ENCODE results near the gene ADAMTS16.

The ADAMTS16 gene

DNA sequence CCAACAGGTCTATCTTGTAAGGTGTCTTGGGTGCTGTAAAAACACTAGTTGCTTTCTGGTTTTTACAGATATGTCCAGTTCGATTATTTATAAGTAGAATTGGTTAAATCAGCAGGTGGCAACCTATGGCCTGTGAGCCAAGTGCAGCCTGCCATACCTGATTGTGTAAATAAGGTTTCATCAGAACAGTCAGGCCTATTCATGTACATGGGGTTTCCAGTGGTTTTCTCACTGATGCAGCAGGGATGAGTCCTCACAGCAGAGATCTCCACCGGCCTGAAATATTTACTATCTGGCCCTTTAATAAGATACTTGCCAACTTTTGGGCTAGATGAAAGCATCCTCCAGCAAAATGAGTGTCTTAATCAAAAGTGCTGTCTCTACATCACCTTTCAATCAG lies 149.4 kb downstream of the ADAMTS16 start:
- no peak for DNase-seq

DNA sequence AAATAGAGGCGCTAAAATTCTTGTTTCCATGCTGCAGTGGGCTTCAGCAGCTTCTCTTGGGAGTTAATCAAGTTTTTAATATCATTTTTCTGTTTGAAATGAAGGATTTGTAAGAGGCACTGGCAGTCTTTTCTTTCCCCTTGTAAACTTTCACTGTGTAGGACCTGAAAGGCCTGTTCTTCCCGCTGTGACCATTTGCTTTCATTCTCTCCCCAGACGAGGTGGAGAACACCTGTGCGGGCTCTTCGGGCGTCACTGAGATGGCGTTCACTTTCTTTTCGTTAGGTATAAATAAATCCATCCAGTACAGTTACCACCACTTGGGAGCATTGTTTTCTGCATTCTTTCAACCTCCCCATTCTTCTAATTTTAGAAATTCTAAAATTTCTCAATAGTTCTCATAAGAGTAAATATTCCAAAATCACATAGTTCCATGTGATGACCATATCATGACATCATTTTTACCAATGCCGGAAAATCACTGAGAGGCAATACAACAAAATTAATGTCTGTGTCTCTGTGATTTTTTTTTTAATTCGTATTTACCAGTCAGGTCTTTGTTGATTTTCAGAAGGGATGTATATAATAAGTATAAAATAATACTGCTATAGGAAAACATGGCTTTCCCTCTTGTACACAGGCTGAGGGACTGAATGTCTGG lies 150.7 kb downstream of the ADAMTS16 start:
- DNase-seq, result no peak

- DNase-seq, result peak; percentile 37
Measured at GRCh38 chr5:5291357-5291756, 151.2 kb downstream of the ADAMTS16 start.

DNA sequence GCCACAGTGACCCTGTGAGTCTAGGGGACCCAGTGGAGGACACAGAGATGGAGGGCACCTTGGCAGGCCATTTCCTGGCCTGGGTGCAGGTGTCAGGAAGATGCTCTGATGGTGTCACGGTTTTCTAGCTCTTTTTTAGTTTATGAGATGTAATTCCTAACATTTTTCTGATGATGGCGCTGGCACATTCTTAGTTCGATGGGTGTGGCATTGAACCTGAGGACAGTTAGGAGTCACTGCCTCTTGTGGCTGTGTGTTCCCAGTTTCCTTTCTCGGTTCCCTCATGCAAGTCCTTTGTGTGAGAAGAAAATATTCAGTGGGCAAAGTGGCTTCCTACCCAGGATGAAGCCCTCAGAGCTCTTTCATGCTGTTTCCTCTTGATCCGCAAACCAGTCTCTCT lies 152.9 kb downstream of the ADAMTS16 start:
- DNase-seq, result no peak

- no peak for DNase-seq
Measured at GRCh38 chr5:5294429-5294828, 154.3 kb downstream of the ADAMTS16 start.

- no peak for DNase-seq
Measured at GRCh38 chr5:5295351-5295750, 155.2 kb downstream of the ADAMTS16 start.

GRCh38 chr5:5296051-5296450 lies 155.9 kb downstream of the ADAMTS16 start:
- DNase-seq, result no peak

- DNase-seq, result no peak
Measured at GRCh38 chr5:5297432-5298067, 157.4 kb downstream of the ADAMTS16 start.

DNA sequence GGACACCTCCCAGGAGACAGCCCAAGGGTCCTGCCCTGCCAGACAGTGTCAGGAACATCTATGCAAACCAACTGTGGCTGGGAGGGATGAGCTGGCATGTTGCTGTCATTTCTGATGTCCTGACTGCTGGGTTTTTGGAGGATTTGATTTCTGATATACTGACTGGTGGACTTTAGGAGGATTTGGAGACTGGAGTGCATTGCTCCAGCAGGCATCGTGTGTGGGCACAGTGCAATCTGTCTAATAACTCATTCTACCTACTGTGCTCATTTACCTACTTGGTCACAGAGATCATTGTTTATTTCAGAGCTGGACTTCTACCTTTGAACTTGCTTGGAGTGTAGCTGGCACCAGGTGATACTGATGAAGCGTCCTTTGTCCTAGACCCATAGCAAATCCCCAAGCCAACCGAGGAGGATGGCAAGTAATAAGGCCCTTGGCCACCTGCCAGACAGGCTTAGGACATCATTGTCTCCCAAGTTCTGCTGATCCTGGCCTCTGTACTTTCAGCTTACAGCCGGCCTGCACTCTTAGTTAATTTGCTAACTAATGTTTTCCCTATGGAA lies 158.0 kb downstream of the ADAMTS16 start:
- no peak for DNase-seq

GRCh38 chr5:5298841-5299541 lies 158.9 kb downstream of the ADAMTS16 start:
- no peak for DNase-seq

DNA sequence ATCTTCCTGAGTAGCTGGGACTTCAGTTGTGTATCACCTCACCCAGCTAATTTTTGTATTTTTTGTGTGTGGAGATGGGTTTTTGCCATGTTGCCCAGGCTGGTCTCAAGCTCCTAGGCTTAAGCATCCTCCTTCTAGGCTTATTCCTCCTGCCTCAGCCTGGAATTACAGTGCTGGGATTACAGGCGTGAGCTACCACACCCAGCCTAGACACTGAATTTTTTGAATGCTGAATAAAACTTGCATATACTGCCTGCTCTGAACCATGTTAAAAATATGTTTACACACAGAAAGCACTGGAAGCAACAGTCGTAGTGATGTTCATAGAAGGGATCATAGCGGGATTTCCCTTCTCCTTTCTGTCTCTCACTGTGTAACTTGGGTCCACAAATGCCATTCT lies 161.0 kb downstream of the ADAMTS16 start:
- DNase-seq, result no peak

- DNase-seq, result no peak
Measured at GRCh38 chr5:5302201-5302600, 162.1 kb downstream of the ADAMTS16 start.

- DNase-seq, result no peak
Measured at GRCh38 chr5:5303242-5303641, 163.1 kb downstream of the ADAMTS16 start.

GRCh38 chr5:5304361-5305020 lies 164.4 kb downstream of the ADAMTS16 start:
- no peak for DNase-seq

GRCh38 chr5:5306696-5307095 lies 166.6 kb downstream of the ADAMTS16 start:
- no peak for DNase-seq

GRCh38 chr5:5308319-5308718 lies 168.2 kb downstream of the ADAMTS16 start:
- no peak for DNase-seq

DNA sequence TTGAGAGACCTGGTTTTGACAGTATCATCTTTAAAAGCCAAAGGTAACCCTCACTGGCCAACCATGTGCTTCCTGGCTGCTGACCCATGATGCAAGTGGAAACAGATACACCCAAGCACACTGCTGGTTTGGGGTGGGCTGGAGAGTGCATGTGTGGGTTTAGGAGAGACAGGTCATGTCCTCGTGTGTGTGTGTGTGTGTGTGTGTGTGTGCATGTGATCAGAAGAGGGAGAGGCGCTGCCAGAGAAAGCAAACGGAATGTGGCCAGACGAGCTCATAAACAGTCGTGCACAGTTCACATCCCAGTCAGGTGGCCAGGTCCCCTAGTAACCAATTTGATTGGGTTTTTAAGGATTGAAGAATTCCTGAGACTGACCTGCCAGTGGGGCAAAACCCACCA lies 169.5 kb downstream of the ADAMTS16 start:
- no peak for DNase-seq

GRCh38 chr5:5313101-5313635 lies 173.0 kb downstream of the ADAMTS16 start:
- DNase-seq, result no peak

DNA sequence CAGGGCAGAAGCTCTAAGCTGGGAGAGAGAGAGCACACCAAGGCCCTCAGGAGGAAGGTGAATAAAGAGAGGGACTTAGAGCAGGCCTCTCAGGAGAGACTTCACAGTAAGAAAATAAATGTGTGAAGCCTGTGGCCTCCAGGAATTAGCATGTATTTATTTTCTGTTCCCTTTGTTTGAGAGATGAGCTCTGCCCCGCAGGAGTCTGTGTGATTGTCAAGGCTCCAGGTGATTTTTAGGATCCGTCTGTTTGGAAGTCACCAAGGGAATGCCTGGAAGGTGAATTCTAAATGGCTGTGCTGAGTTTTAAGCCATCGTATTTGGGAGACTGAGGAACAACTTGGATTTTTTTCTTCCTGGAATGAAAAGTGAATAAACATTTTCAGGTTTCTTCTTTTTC lies 174.0 kb downstream of the ADAMTS16 start:
- no peak for DNase-seq

DNA sequence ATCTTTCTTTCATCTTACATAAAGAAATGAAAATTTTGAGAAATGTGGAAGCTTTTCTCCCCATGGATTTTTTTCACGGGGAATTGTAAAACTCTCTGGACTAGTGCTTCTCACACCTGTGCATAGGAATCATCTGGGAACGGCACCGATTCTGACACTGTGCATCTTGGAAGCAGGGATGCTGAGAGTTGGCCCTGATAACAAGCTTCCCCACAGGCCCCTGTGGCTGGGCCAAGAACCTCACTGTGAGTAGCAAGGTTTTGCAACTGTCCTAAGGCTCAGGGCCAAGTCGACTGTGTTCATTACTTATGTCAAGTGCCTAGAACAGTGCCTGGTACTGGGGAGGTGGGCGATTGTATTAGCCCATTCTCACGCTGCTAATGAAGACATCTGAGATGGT lies 174.5 kb downstream of the ADAMTS16 start:
- DNase-seq, result no peak

GRCh38 chr5:5315068-5315980 lies 175.2 kb downstream of the ADAMTS16 start:
- DNase-seq, result no peak

GRCh38 chr5:5316334-5316733 lies 176.2 kb downstream of the ADAMTS16 start:
- no peak for DNase-seq

All from right hindlimb (tissue), 1 donor.